ENCODE results near the gene PCDHGC4. TPM values are rescaled to one million over a fixed set of nuclear protein-coding genes. Genes with fewer than 3 reads are reported as not detected.

The PCDHGC4 gene
- total RNA-seq, 1 donor from 2014 or later = 0.65 TPM

DNA sequence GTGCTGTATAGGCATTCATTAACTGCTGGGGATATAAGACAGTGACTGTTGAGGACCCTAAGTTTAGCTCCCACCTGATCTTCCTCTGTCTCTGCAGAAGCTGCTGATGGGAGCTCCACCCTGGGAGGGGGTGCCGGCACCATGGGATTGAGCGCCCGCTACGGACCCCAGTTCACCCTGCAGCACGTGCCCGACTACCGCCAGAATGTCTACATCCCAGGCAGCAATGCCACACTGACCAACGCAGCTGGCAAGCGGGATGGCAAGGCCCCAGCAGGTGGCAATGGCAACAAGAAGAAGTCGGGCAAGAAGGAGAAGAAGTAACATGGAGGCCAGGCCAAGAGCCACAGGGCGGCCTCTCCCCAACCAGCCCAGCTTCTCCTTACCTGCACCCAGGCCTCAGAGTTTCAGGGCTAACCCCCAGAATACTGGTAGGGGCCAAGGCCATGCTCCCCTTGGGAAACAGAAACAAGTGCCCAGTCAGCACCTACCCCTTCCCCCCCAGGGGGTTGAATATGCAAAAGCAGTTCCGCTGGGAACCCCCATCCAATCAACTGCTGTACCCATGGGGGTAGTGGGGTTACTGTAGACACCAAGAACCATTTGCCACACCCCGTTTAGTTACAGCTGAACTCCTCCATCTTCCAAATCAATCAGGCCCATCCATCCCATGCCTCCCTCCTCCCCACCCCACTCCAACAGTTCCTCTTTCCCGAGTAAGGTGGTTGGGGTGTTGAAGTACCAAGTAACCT, 26.2 kb downstream of the PCDHGC4 start:
- ATAC-seq (no peak), DNase-seq (ENCODE audit: low spot score) (no peak)

DNA sequence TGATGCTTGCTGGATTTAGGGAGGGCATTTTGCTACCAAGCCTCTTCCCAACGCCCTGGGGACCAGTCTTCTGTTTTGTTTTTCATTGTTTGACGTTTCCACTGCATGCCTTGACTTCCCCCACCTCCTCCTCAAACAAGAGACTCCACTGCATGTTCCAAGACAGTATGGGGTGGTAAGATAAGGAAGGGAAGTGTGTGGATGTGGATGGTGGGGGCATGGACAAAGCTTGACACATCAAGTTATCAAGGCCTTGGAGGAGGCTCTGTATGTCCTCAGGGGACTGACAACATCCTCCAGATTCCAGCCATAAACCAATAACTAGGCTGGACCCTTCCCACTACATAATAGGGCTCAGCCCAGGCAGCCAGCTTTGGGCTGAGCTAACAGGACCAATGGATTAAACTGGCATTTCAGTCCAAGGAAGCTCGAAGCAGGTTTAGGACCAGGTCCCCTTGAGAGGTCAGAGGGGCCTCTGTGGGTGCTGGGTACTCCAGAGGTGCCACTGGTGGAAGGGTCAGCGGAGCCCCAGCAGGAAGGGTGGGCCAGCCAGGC, 27.0 kb downstream of the PCDHGC4 start:
- DNase-seq (ENCODE audit: low spot score) = no peak
- no peak for ATAC-seq

GRCh38 chr5:141512390-141512910, 27.6 kb downstream of the PCDHGC4 start:
- ATAC-seq = peak; percentile 77
- DNase-seq (ENCODE audit: low spot score) = peak; percentile 82

DNA sequence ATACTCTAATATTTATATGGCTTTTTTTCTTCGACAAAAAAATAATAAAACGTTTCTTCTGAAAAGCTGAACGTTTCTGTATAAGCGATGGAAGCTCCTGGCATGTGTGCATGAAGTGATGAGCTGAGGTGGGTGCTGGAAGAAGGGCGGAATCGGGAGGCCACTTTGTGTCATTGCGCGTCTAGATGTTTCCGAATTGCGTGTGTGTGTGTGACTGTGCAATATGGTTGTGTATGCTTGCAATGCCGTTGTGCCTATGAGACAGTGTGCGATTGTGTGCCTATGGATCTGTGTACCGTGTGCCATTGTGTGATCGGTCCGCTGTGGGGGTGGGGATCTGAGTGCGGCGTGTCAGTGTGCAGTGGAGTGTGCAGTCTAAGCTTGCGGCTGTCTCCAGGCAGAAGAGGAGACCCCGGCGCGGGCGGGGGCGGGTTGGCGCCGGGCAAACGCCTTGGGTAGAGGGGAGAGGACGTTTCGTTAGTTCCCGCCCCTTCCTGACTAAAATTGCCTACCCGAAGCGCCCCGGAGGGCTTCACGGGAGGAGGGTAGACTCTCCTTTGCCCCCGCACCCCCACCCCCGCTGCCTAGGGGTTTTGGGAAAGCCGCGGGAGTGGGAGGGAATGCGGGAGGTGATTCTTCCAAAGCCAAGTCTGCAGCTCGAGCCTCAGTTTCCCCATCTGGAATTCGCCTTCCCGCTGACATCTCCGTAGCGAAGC, 28.2 kb downstream of the PCDHGC4 start:
- DNase-seq (ENCODE audit: low spot score) = no peak
- peak; percentile 39 for ATAC-seq

DNA sequence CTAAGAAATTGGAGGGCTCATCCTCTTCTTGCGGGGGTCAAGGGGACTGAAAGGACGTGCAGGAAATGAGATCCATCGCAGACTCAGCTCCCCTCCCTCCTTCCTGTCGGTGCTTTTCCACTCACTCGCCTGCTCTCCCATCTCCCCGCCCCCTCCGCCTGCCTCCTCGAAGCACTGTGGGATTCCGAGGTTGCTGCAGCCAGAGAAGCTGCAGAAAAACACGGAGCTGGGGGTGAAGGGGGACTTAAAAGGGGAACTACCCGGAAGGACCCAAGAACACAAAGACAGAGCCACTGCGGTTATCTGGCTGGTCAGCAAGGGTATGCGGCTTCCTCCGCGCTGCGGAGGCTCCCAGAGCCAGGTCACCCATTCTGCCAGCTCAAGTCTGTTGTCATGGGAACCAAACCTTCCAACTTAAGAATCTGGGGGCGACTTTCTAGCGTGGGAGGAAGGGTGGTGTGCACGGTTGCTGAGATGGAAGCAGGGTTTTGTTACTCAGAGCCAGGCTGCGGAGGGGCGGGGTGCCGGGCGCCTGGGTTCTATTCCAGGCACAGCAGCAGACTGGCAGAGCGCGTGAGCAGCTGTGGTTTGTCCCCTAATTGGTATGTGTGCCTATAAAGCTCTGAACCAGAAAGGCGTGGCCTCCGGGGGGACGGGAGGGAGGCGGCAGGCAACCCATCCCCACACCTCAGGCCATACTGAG, 28.9 kb downstream of the PCDHGC4 start:
- ATAC-seq = peak; percentile 48
- DNase-seq (ENCODE audit: low spot score) = no peak

DNA sequence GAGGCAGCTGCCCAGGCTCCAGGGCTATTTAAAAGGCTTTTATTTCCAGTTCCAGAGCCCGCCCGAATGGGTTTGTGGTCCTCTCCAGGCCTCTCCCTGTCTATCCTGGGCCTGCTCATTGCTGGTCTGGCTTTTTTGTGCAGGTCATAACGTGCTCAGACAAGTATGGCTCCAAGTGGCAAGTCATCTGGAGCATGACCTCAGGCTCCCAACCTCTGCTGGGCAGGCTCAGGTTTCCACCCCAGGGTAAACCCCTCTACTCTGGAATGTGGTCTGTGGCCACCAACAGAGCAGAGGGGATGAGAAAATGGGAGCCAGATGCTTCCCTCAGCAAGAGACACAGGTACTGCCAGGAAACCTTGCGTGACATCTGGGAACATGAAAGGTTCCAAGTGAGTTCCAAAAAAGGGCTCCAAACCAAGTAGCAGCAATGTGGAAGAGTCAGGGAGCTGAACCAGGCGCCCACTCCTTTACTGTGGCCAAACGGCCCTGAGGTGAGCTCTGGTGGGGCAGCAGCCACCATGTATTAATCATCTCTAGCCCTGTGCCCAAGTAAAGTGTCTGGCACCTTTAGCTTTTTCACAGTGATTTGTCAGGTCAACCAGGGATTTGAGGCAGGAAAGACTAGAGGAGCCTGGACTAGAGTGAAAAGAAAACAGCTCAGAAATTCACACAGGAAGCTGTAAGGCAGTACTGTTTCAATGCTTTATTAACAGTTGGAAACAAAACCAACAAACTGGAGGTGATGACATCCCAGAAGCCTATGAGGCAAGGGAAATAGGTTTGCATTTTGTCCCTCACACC, 29.7 kb downstream of the PCDHGC4 start:
- ATAC-seq (no peak), DNase-seq (ENCODE audit: low spot score) (no peak)

GRCh38 chr5:141515141-141515540, 30.3 kb downstream of the PCDHGC4 start:
- no peak for DNase-seq (ENCODE audit: low spot score)
- no peak for ATAC-seq

GRCh38 chr5:141515946-141516671, 31.3 kb downstream of the PCDHGC4 start:
- no peak for ATAC-seq
- DNase-seq (ENCODE audit: low spot score) = no peak

DNA sequence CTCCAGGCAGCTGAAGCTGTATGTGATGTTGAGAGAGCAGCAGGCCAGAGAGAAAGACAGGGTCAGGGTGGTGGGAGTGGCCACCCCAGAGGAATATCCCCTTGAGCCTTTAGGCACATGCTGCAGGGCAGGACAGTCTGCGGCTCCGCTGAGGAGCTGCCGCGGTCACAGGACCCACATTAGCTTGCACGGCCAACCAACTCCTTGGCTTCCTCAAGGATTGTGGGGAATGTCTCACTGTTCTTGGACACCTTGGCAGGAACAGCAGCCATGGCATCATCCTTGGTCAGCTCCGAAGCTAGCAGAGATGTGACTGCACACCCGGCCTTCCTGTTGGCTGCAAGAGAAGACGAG, 31.8 kb downstream of the PCDHGC4 start:
- DNase-seq (ENCODE audit: low spot score) (no peak), ATAC-seq (no peak)

- ATAC-seq (no peak), DNase-seq (ENCODE audit: low spot score) (no peak)
These were observed 32.5 kb downstream of the PCDHGC4 start for GRCh38 chr5:141517312-141517711.

- no peak for DNase-seq (ENCODE audit: low spot score)
These were observed 33.2 kb downstream of the PCDHGC4 start for GRCh38 chr5:141517880-141518617.

DNA sequence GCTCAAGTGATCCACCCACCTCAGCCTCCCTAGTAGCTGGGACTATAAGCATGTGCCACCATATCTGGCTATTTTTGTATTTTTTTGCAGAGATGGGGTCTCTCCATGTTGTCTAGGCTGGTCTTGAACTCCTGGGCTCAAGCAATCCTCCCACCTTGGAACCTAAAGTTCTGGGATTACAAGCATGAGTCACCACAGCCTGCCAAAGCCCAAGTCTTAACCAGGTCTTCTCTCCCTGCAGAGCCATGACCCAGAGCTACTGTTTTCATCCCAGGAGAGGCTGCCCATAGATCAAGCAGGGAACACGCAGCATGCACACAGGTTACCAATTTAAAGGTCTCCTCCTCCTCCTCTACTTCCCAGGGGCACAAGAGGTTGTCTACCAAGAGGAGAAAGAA, 33.8 kb downstream of the PCDHGC4 start:
- ATAC-seq = no peak
- no peak for DNase-seq (ENCODE audit: low spot score)

More at GRCh38 chr5:141517880-141518617, 33.2 kb downstream of the PCDHGC4 start:
- no peak for ATAC-seq

DNA sequence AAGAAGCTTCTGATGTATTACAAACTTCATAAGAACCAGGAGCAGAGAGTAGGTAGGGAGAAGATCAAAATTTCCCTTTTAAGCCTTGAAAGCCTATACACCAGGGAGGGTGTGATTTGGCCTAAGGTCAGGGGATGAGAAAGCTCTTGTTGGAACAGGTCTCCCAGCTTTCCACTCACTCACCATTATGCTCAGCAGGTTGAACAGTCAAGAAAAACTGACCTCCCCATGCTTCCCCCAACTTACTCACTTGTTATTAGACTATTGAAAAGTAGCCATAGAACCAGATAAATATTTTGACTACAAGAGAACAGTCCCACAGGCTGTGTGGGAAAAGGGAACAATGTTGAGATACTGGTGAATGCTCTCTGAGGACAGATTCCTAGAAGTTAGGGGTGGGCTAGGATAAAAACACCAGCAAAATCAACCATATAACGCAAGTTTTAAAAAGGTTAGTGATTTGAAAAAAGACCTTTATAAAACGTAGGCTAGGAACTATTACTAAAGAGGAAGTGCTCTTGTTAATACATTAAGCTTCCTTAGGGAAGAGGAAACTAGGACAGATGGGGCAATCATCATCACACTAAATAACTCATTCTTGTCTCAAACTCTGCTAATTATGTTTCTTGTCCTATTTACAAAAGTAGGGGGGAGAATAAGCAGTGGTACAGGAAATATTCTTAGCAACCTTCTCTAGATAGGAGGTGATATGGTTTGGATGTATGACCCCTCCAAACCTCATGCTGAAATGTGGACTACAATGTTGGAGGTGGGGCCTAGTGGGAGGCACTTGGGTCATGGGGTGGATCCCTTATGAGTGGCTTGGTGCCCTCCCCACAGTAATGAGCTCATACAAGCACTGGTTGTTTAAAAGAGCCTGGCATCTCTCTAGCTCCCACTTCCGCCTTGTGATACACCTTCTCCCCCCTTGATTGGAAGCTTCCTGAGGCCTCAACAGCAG, 35.1 kb downstream of the PCDHGC4 start:
- DNase-seq (ENCODE audit: low spot score) (no peak), ATAC-seq (no peak)

DNA sequence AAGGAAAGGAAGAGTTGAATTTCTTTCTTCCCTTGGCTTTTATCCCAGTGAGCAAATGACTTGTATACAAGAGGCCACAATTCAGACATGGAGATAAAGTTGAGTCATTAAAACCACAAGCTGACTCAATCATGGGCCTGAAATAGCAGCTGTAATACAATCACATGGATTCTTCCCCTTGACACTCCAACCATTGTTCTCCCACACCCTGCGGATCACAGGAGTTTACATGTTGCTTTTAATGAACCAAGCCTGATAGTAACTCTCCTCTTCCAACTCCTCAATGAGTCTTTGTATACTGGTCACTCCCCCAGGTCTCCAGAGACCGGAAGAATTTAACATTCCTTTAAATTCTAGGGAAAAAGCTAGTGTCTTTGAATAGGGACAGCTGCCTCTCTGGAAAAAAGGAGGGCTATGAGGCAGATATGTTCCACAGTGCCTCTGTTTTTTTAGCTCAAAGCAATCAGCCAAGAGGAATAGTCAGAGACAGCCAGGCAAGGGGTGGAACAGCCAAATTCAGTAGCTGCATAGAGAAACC, 36.5 kb downstream of the PCDHGC4 start:
- ATAC-seq (no peak), DNase-seq (ENCODE audit: low spot score) (no peak)

GRCh38 chr5:141522301-141522700, 37.5 kb downstream of the PCDHGC4 start:
- no peak for DNase-seq (ENCODE audit: low spot score)
- no peak for ATAC-seq

GRCh38 chr5:141523991-141524390, 39.2 kb downstream of the PCDHGC4 start:
- no peak for ATAC-seq
- DNase-seq (ENCODE audit: low spot score) = no peak
